ENCODE results near the gene RAB11FIP2.

- TF ChIP-seq EHMT2 (IDR thresholded peaks at IDR 0.05; ENCODE audit: low read depth), result no peak
- TF ChIP-seq, protein P1, sequence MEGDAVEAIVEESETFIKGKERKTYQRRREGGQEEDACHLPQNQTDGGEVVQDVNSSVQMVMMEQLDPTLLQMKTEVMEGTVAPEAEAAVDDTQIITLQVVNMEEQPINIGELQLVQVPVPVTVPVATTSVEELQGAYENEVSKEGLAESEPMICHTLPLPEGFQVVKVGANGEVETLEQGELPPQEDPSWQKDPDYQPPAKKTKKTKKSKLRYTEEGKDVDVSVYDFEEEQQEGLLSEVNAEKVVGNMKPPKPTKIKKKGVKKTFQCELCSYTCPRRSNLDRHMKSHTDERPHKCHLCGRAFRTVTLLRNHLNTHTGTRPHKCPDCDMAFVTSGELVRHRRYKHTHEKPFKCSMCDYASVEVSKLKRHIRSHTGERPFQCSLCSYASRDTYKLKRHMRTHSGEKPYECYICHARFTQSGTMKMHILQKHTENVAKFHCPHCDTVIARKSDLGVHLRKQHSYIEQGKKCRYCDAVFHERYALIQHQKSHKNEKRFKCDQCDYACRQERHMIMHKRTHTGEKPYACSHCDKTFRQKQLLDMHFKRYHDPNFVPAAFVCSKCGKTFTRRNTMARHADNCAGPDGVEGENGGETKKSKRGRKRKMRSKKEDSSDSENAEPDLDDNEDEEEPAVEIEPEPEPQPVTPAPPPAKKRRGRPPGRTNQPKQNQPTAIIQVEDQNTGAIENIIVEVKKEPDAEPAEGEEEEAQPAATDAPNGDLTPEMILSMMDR (IDR thresholded peaks at IDR 0.05), result no peak
- TF ChIP-seq CBX2 (IDR thresholded peaks at IDR 0.05; ENCODE audit: borderline replicate concordance, low read depth), result no peak
- no peak for TF ChIP-seq EHF (CRISPR knock-in tag; IDR thresholded peaks at IDR 0.05)
- no peak for TF ChIP-seq JUNB (IDR thresholded peaks at IDR 0.05)
- TF ChIP-seq RAD21 (conservative IDR thresholded peaks at IDR 0.05 in 1 of 2, IDR thresholded peaks at IDR 0.05 in 1 of 2), result no peak
- TF ChIP-seq POLR2AphosphoS2 (conservative IDR thresholded peaks at IDR 0.05; ENCODE audit: low read length), result no peak
- TF ChIP-seq MYC (IDR thresholded peaks at IDR 0.05; ENCODE audit: borderline replicate concordance, low read length), result no peak
- TF ChIP-seq CHD4 (IDR thresholded peaks at IDR 0.05; ENCODE audit: borderline replicate concordance), result no peak
- TF ChIP-seq POLR2A (IDR thresholded peaks at IDR 0.05; ENCODE audit: low read length), result no peak
- TF ChIP-seq NFE2L2 (conservative IDR thresholded peaks at IDR 0.05; ENCODE audit: low read length), result no peak
- TF ChIP-seq, protein P2, sequence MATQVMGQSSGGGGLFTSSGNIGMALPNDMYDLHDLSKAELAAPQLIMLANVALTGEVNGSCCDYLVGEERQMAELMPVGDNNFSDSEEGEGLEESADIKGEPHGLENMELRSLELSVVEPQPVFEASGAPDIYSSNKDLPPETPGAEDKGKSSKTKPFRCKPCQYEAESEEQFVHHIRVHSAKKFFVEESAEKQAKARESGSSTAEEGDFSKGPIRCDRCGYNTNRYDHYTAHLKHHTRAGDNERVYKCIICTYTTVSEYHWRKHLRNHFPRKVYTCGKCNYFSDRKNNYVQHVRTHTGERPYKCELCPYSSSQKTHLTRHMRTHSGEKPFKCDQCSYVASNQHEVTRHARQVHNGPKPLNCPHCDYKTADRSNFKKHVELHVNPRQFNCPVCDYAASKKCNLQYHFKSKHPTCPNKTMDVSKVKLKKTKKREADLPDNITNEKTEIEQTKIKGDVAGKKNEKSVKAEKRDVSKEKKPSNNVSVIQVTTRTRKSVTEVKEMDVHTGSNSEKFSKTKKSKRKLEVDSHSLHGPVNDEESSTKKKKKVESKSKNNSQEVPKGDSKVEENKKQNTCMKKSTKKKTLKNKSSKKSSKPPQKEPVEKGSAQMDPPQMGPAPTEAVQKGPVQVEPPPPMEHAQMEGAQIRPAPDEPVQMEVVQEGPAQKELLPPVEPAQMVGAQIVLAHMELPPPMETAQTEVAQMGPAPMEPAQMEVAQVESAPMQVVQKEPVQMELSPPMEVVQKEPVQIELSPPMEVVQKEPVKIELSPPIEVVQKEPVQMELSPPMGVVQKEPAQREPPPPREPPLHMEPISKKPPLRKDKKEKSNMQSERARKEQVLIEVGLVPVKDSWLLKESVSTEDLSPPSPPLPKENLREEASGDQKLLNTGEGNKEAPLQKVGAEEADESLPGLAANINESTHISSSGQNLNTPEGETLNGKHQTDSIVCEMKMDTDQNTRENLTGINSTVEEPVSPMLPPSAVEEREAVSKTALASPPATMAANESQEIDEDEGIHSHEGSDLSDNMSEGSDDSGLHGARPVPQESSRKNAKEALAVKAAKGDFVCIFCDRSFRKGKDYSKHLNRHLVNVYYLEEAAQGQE (IDR thresholded peaks at IDR 0.05), result no peak
- no peak for TF ChIP-seq HDAC2 (IDR thresholded peaks at IDR 0.05)
These were observed 11.6 kb upstream of the RAB11FIP2 start for GRCh38 chr10:118058371-118058770.

All from A549 (cell line).